Cardiac fibroblast (primary cell): ENCODE data around the gene FBXO7.

Source experiments
- DNase-seq, 2 donors: peaks; one replicate each; pipeline versions ENCODE4 v3.0.0 to v3.0.0-alpha.2; 2010; ENCODE audit warnings: low read depth in 2 of 2
- H3K4me3 ChIP-seq, 2 donors: replicated peaks in 1 of 2; 1 replicate in 1 of 2; 2 replicates in 1 of 2; pipeline ENCODE4 v1.5.1; 2011; ENCODE audit warnings: low read depth in 2 of 2, low read length in 2 of 2, mild to moderate bottlenecking in 2 of 2, moderate library complexity in 1 of 2
- TF ChIP-seq, protein P1 (sequence below): IDR thresholded peaks from one replicate; pipeline ENCODE4 v1.5.1; 2011; ENCODE audit warnings: low read depth, mild to moderate bottlenecking, low read length, inconsistent platforms

The FBXO7 gene

DNA sequence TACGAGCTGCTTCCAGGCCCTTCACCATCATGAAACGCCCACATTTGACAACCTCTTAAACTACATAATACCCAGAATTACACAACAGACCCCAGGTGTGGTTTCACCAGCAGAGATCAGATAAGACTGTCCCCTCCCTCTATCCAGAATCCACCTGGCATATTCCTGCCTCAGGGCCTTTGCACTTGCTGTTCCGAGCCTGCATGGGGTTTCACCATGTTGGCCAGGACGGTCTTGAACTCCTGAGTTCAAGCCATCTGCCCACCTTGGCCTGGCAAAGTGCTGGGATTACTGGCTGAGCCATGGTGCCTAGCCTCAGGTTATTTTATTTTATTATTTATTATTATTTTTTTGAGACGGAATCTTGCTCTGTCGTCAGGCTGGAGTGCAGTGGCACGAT is 73.4 kb downstream of the FBXO7 start:
- DNase-seq, result no peak
- TF ChIP-seq, protein P1, sequence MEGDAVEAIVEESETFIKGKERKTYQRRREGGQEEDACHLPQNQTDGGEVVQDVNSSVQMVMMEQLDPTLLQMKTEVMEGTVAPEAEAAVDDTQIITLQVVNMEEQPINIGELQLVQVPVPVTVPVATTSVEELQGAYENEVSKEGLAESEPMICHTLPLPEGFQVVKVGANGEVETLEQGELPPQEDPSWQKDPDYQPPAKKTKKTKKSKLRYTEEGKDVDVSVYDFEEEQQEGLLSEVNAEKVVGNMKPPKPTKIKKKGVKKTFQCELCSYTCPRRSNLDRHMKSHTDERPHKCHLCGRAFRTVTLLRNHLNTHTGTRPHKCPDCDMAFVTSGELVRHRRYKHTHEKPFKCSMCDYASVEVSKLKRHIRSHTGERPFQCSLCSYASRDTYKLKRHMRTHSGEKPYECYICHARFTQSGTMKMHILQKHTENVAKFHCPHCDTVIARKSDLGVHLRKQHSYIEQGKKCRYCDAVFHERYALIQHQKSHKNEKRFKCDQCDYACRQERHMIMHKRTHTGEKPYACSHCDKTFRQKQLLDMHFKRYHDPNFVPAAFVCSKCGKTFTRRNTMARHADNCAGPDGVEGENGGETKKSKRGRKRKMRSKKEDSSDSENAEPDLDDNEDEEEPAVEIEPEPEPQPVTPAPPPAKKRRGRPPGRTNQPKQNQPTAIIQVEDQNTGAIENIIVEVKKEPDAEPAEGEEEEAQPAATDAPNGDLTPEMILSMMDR, result no peak
- no peak overlapping the region for H3K4me3 ChIP-seq
